ENCODE results near the gene HSPA12B. TPM values are rescaled to one million over a fixed set of nuclear protein-coding genes. Genes with fewer than 3 reads are reported as not detected.

Gene HSPA12B, protein sequence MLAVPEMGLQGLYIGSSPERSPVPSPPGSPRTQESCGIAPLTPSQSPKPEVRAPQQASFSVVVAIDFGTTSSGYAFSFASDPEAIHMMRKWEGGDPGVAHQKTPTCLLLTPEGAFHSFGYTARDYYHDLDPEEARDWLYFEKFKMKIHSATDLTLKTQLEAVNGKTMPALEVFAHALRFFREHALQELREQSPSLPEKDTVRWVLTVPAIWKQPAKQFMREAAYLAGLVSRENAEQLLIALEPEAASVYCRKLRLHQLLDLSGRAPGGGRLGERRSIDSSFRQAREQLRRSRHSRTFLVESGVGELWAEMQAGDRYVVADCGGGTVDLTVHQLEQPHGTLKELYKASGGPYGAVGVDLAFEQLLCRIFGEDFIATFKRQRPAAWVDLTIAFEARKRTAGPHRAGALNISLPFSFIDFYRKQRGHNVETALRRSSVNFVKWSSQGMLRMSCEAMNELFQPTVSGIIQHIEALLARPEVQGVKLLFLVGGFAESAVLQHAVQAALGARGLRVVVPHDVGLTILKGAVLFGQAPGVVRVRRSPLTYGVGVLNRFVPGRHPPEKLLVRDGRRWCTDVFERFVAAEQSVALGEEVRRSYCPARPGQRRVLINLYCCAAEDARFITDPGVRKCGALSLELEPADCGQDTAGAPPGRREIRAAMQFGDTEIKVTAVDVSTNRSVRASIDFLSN
- total RNA-seq (under 1 TPM in 2 of 5 donors, not detected in 3; 0.10 to 0.12 TPM), total RNA-seq (0 to 0.14 (median 0) reads per million in 29 experiments)
- 0.04 TPM for total RNA-seq (2013)

DNA sequence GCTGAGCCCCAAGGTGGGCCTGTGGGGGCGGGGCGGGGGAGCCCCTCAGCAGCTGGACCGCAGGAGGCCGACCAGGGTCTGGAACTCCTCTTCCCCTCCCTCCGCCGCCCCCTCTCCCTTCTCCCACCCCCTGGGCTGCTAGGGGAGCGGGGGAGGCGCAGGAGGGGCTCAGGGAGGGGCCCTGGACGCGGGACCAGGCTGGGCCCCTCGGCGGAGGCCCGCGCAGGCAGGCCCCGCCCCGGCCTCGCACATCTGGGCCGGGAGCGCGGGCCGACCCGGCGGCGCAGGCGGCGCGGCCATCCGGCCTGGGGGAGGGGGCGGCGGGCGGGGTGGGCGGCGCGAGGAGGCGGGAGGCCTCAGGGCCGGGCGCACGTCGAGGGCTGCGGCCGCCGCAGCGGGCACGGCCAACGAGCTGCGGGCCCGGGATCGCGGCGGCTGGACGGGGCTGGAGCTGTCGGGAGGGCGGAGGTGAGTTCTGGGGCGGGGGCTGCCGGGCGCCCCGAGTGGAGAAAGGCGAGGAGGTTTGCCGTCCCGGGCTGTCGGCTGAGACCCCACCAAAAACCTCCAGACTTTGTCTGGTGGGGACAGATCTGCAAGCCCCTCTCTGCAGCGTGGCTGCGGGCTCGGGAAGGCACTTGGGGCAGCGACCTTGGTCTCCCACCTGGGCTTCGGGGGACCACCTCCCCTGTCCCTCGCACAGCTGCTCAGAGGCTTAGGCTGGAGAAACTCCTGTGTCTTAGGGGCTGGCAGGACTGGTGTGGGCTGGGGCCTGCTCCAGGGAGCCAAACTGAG is at the start of gene HSPA12B:
Gene HSPA12B (plus strand): TSS at position 359 of the 792 bp plus-strand sequence. CDS start 5,990 bp downstream, outside the sequence.
- CTCF ChIA-PET = no interaction called here
- peak in 1 of 4 experiments; percentile 9 for ATAC-seq (replicated peaks in 1 of 4)
- H3K9me3 ChIP-seq = no peaks in the 10 kb centered on the region
- peak within 1 kb of the TSS in 1 of 3 donors; percentile 38 for H3K4me3 Mint-ChIP-seq
- WGBS (ENCODE audit: insufficient coverage) = 12% methylated on average over 48 of the region's 67 CpGs
- POLR2A ChIA-PET = no interaction called here
- peaks cover 0 to 65% of the 10 kb centered on the region in 2 experiments for H3K27me3 ChIP-seq (replicated peaks in 1 of 2; ENCODE audit: control insufficient read depth in 2 of 2, extremely low read depth in 1 of 2, insufficient read depth in 2 of 2, low read length in 1 of 2)
- H3K4me1 ChIP-seq (ENCODE audit: control insufficient read depth in 1 of 2, extremely low read depth in 1 of 2, insufficient read depth in 2 of 2, low read length in 2 of 2) = peaks cover 0 to 5% of the 10 kb centered on the region in 2 experiments
- no peaks in the 10 kb centered on the region for H3K9me3 Mint-ChIP-seq
- no peak within 1 kb of the TSS for H3K27ac ChIP-seq (ENCODE audit: low read length)
- H3K36me3 Mint-ChIP-seq = no peaks in the 10 kb centered on the region
- H3K27ac Mint-ChIP-seq = peak within 1 kb of the TSS in 1 of 2 donors; percentile 23
- no peak for DNase-seq
- peak within 1 kb of the TSS in 1 of 2 donors; percentile 7 for H3K4me3 ChIP-seq (ENCODE audit: control insufficient read depth in 1 of 2, extremely low read depth in 1 of 2, low read length in 1 of 2)
- peaks cover 0 to 3% (median 0%) of the 10 kb centered on the region in 3 donors for H3K4me1 Mint-ChIP-seq
- H3K36me3 ChIP-seq (ENCODE audit: control insufficient read depth in 2 of 2, extremely low read depth in 1 of 2, insufficient read depth in 1 of 2, low read length in 1 of 2) = no peaks in the 10 kb centered on the region
- H3K27me3 Mint-ChIP-seq = peaks cover 38 to 53% of the 10 kb centered on the region in 2 donors

- no peak overlapping the region for H3K27ac Mint-ChIP-seq
- H3K4me3 ChIP-seq (ENCODE audit: control insufficient read depth in 1 of 2, extremely low read depth in 1 of 2, low read length in 1 of 2) = no peak overlapping the region
These were observed 47.1 kb upstream of the HSPA12B start for GRCh38 chr20:3685341-3685740.

DNA sequence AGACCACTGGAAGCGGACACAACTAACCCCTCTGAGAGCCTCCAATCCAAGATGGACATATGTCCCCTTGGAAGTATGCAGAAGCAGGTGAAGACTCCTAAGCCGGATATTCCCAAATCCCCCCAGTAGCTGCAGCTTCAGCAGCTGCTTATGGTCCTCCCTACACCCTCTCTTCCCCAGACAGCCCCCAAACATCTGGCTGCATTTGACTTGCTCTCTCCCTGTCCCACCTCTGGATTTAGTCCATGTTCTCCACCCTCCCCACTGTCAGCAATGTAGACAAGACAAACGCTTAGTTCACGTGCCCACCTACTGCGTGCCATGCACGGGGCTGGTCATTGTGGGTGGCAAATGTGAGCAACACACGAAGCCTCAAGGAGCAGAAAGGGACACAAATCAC is 46.1 kb upstream of the HSPA12B start:
- H3K4me1 ChIP-seq (ENCODE audit: control insufficient read depth in 1 of 2, extremely low read depth in 1 of 2, insufficient read depth in 2 of 2, low read length in 2 of 2) = peaks cover 0 to 8% of the 10 kb centered on the region in 2 experiments
- no peak overlapping the region for H3K4me3 ChIP-seq (ENCODE audit: control insufficient read depth in 1 of 2, extremely low read depth in 1 of 2, low read length in 1 of 2)
- ChIA-PET POLR2A (no interaction called here), CTCF (no interaction called here)
- no peaks in the 10 kb centered on the region for H3K36me3 ChIP-seq (ENCODE audit: control insufficient read depth in 2 of 2, extremely low read depth in 1 of 2, insufficient read depth in 1 of 2, low read length in 1 of 2)
- WGBS (ENCODE audit: insufficient coverage) = 93% methylated on average over 3 of the region's 7 CpGs
- peaks cover 0 to 25% of the 10 kb centered on the region in 2 experiments for H3K27me3 ChIP-seq (replicated peaks in 1 of 2; ENCODE audit: control insufficient read depth in 2 of 2, extremely low read depth in 1 of 2, insufficient read depth in 2 of 2, low read length in 1 of 2)
- Mint-ChIP-seq H3K27me3 (peaks cover 13 to 32% of the 10 kb centered on the region in 2 donors), H3K27ac (no peak overlapping the region), H3K36me3 (no peaks in the 10 kb centered on the region), H3K4me1 (peaks cover 0 to 3% (median 0%) of the 10 kb centered on the region in 3 donors), H3K9me3 (no peaks in the 10 kb centered on the region), H3K4me3 (no peak overlapping the region)
- ATAC-seq (replicated peaks in 1 of 4) = no peak
- no peaks in the 10 kb centered on the region for H3K9me3 ChIP-seq
- no peak overlapping the region for H3K27ac ChIP-seq (ENCODE audit: low read length)
- no peak for DNase-seq

More at GRCh38 chr20:3685341-3685740, 47.1 kb upstream of the HSPA12B start:
- no peak overlapping the region for H3K4me3 Mint-ChIP-seq
- H3K4me1 Mint-ChIP-seq = peaks cover 0 to 6% (median 0%) of the 10 kb centered on the region in 3 donors
- WGBS (ENCODE audit: insufficient coverage) = 76% methylated on average over 3 of the region's 7 CpGs
- Histone ChIP-seq H3K27ac (ENCODE audit: low read length) (no peak overlapping the region), H3K36me3 (ENCODE audit: control insufficient read depth in 2 of 2, extremely low read depth in 1 of 2, insufficient read depth in 1 of 2, low read length in 1 of 2) (no peaks in the 10 kb centered on the region), H3K27me3 (replicated peaks in 1 of 2; ENCODE audit: control insufficient read depth in 2 of 2, extremely low read depth in 1 of 2, insufficient read depth in 2 of 2, low read length in 1 of 2) (peaks cover 0 to 36% of the 10 kb centered on the region in 2 experiments), H3K9me3 (no peaks in the 10 kb centered on the region), H3K4me1 (ENCODE audit: control insufficient read depth in 1 of 2, extremely low read depth in 1 of 2, insufficient read depth in 2 of 2, low read length in 2 of 2) (peaks cover 0 to 8% of the 10 kb centered on the region in 2 experiments)
- CTCF ChIA-PET = interaction anchor here in 1 of 2 donors (0.6 kb wide), 1 partner anchor 932 kb away, joined by 4 read pairs; no protein-coding TSS in a partner anchor
- H3K27me3 Mint-ChIP-seq = peaks cover 21 to 42% of the 10 kb centered on the region in 2 donors
- DNase-seq = no peak
- POLR2A ChIA-PET = no interaction called here
- ATAC-seq (replicated peaks in 1 of 4) = no peak
- H3K36me3 Mint-ChIP-seq = no peaks in the 10 kb centered on the region
- no peaks in the 10 kb centered on the region for H3K9me3 Mint-ChIP-seq

GRCh38 chr20:3686867-3687321 is 45.6 kb upstream of the HSPA12B start:
- H3K27ac ChIP-seq (ENCODE audit: low read length) = no peak overlapping the region
- POLR2A ChIA-PET = no interaction called here
- ATAC-seq (replicated peaks in 1 of 4) = no peak

GRCh38 chr20:3687655-3688054 is 44.8 kb upstream of the HSPA12B start:
- Mint-ChIP-seq H3K36me3 (no peaks in the 10 kb centered on the region), H3K9me3 (no peaks in the 10 kb centered on the region), H3K4me1 (no peaks in the 10 kb centered on the region), H3K27me3 (peaks cover 13 to 29% of the 10 kb centered on the region in 2 donors), H3K4me3 (no peak overlapping the region), H3K27ac (no peak overlapping the region)
- ChIA-PET CTCF (no interaction called here), POLR2A (no interaction called here)
- Histone ChIP-seq H3K4me3 (ENCODE audit: control insufficient read depth in 1 of 2, extremely low read depth in 1 of 2, low read length in 1 of 2) (no peak overlapping the region), H3K9me3 (no peaks in the 10 kb centered on the region), H3K27me3 (replicated peaks in 1 of 2; ENCODE audit: control insufficient read depth in 2 of 2, extremely low read depth in 1 of 2, insufficient read depth in 2 of 2, low read length in 1 of 2) (peaks cover 0 to 19% of the 10 kb centered on the region in 2 experiments), H3K27ac (ENCODE audit: low read length) (no peak overlapping the region), H3K4me1 (ENCODE audit: control insufficient read depth in 1 of 2, extremely low read depth in 1 of 2, insufficient read depth in 2 of 2, low read length in 2 of 2) (no peaks in the 10 kb centered on the region), H3K36me3 (ENCODE audit: control insufficient read depth in 2 of 2, extremely low read depth in 1 of 2, insufficient read depth in 1 of 2, low read length in 1 of 2) (no peaks in the 10 kb centered on the region)
- DNase-seq (no peak), ATAC-seq (replicated peaks in 1 of 4) (no peak)
- WGBS (ENCODE audit: insufficient coverage) = no CpG with 5 or more reads among the region's 2 CpGs

More at GRCh38 chr20:3686867-3687321, 45.6 kb upstream of the HSPA12B start:
- Mint-ChIP-seq H3K4me1 (peaks cover 0 to 3% (median 0%) of the 10 kb centered on the region in 3 donors), H3K36me3 (no peaks in the 10 kb centered on the region), H3K9me3 (no peaks in the 10 kb centered on the region), H3K27ac (no peak overlapping the region), H3K27me3 (peaks cover 13 to 32% of the 10 kb centered on the region in 2 donors), H3K4me3 (no peak overlapping the region)
- Histone ChIP-seq H3K4me1 (ENCODE audit: control insufficient read depth in 1 of 2, extremely low read depth in 1 of 2, insufficient read depth in 2 of 2, low read length in 2 of 2) (peaks cover 0 to 4% of the 10 kb centered on the region in 2 experiments), H3K9me3 (no peaks in the 10 kb centered on the region), H3K36me3 (ENCODE audit: control insufficient read depth in 2 of 2, extremely low read depth in 1 of 2, insufficient read depth in 1 of 2, low read length in 1 of 2) (no peaks in the 10 kb centered on the region), H3K27me3 (replicated peaks in 1 of 2; ENCODE audit: control insufficient read depth in 2 of 2, extremely low read depth in 1 of 2, insufficient read depth in 2 of 2, low read length in 1 of 2) (peaks cover 0 to 21% of the 10 kb centered on the region in 2 experiments), H3K4me3 (ENCODE audit: control insufficient read depth in 1 of 2, extremely low read depth in 1 of 2, low read length in 1 of 2) (no peak overlapping the region)
- no peak for DNase-seq
- CTCF ChIA-PET = no interaction called here
- 64% methylated on average over 5 of the region's 9 CpGs for WGBS (ENCODE audit: insufficient coverage)

- H3K4me1 Mint-ChIP-seq = no peaks in the 10 kb centered on the region
- DNase-seq (no peak), ATAC-seq (replicated peaks in 1 of 4) (no peak)
- H3K4me3 Mint-ChIP-seq = no peak overlapping the region
- H3K36me3 Mint-ChIP-seq = no peaks in the 10 kb centered on the region
- H3K27me3 Mint-ChIP-seq = peaks cover 0 to 12% of the 10 kb centered on the region in 2 donors
- Histone ChIP-seq H3K27ac (ENCODE audit: low read length) (no peak overlapping the region), H3K4me3 (ENCODE audit: control insufficient read depth in 1 of 2, extremely low read depth in 1 of 2, low read length in 1 of 2) (no peak overlapping the region), H3K4me1 (ENCODE audit: control insufficient read depth in 1 of 2, extremely low read depth in 1 of 2, insufficient read depth in 2 of 2, low read length in 2 of 2) (no peaks in the 10 kb centered on the region), H3K27me3 (replicated peaks in 1 of 2; ENCODE audit: control insufficient read depth in 2 of 2, extremely low read depth in 1 of 2, insufficient read depth in 2 of 2, low read length in 1 of 2) (peaks cover 0 to 22% of the 10 kb centered on the region in 2 experiments), H3K36me3 (ENCODE audit: control insufficient read depth in 2 of 2, extremely low read depth in 1 of 2, insufficient read depth in 1 of 2, low read length in 1 of 2) (no peaks in the 10 kb centered on the region), H3K9me3 (no peaks in the 10 kb centered on the region)
- ChIA-PET POLR2A (no interaction called here), CTCF (no interaction called here)
- no peak overlapping the region for H3K27ac Mint-ChIP-seq
- no peaks in the 10 kb centered on the region for H3K9me3 Mint-ChIP-seq
- WGBS (ENCODE audit: insufficient coverage) = 74% methylated on average over 4 of the region's 11 CpGs
These were observed 42.5 kb upstream of the HSPA12B start for GRCh38 chr20:3689978-3690377.
